HG02870 (cell line): ENCODE results near the gene MAP4.
"Not testable (repeated sequence)": the region's sequence is repeated elsewhere in the genome, so short reads cannot be mapped to it uniquely, and the experiment has no call there.

ENCODE experiments used
- ATAC-seq: cut with Tn5 transposase; IDR thresholded peaks from one replicate; pipeline ENCODE4 v1.9.1; 2021; ENCODE audit warnings: mild to moderate bottlenecking, moderate library complexity; ENCODE audit not compliant: unreplicated experiment

The MAP4 gene, protein sequence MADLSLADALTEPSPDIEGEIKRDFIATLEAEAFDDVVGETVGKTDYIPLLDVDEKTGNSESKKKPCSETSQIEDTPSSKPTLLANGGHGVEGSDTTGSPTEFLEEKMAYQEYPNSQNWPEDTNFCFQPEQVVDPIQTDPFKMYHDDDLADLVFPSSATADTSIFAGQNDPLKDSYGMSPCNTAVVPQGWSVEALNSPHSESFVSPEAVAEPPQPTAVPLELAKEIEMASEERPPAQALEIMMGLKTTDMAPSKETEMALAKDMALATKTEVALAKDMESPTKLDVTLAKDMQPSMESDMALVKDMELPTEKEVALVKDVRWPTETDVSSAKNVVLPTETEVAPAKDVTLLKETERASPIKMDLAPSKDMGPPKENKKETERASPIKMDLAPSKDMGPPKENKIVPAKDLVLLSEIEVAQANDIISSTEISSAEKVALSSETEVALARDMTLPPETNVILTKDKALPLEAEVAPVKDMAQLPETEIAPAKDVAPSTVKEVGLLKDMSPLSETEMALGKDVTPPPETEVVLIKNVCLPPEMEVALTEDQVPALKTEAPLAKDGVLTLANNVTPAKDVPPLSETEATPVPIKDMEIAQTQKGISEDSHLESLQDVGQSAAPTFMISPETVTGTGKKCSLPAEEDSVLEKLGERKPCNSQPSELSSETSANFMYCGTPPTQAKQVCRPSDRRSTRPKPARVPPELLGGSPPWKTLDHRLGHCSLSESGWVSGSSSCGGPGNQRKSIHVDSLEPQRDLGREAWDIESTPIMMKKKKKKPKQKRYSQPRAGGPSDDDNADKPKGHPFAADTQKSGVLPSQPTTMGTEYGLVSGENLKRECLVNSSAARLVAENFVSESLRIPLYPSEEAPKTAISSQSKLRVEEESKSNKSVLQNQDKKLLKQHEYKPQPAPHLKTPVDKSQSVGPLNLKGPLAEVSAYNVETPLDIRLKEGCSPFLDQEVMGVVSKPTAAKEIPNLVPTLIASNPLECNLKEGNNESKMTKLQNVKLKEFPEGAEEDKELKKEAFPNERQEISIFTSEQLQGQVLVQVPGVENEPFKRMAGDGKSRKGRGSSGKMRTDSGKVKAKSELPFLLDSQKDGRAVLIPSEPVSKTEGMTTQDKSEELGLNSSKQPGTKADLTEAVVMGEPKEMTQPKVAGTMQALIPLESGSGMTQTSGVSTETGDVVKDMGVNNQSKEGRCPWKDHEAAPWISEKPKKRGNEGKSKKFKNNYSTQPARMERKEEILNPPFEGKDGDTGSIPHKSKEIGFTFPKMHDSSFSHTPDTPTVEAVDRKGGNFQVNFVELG (N-terminal part only)

GRCh38 chr3:48016301-48016973 is at the start of gene MAP4:
TSS of gene MAP4 (minus strand) at chr3:48016416. CDS start at chr3:47998860, 17,556 bp downstream.
- no peak for ATAC-seq

GRCh38 chr3:48065035-48065434 is 48.8 kb upstream of the MAP4 start:
- no peak for ATAC-seq

DNA sequence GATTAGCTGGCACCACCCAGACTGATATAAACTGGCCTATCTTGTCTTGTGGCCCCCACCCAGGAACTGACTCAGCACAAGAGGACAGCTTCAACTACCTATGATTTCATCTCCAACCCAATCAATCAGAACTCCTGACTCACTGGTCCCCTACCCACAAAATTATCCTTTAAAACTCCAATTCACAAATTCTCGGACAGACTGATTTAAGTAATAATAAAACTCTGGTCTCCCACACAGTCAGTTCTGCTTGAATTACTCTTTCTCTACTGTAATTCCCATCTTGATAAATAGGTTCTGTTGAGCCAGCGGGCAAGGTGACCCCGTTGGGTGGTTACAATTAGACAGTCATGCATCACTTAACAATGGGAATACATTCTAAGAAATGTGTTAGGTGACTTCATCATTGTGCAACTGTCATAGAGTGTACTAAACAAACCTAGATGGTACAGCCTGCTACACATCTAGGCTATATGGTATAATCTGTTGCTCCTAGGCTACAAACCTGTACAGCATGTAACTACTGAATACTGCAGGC is 48.1 kb upstream of the MAP4 start:
- no peak for ATAC-seq

DNA sequence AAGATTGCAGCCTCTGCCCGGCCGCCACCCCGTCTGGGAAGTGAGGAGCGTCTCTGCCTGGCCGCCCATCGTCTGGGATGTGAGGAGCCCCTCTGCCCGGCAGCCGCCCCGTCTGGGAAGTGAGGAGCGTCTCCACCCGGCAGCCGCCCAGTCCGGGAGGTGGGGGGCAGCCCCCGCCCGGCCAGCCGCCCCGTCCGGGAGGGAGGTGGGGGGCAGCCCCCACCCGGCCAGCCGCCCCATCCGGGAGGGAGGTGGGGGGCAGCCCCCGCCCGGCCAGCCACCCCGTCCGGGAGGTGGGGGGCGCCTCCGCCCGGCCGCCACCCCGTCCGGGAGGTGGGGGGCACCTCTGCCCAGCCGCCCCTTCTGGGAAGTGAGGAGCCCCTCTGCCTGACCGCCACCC is 45.4 kb upstream of the MAP4 start:
- ATAC-seq = not testable (repeated sequence)

DNA sequence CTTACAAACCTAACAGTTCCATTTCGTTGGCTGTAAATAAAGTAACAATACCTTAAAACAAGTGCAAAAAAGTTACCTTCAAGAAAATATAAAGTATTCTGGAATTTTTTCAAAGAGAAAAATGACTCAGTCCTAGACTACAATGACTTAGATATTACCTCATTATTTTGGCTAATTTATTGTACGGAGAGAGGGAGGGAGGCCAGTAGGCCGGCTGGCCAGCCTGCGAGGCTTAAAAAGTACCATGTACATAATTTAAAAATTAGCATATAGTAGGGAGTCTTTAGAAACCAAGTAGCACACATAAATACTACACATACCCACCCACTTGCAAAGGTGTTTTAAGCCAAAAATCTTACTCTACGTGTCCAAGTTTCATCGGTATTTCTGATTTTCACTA is 41.9 kb upstream of the MAP4 start:
- no peak for ATAC-seq

DNA sequence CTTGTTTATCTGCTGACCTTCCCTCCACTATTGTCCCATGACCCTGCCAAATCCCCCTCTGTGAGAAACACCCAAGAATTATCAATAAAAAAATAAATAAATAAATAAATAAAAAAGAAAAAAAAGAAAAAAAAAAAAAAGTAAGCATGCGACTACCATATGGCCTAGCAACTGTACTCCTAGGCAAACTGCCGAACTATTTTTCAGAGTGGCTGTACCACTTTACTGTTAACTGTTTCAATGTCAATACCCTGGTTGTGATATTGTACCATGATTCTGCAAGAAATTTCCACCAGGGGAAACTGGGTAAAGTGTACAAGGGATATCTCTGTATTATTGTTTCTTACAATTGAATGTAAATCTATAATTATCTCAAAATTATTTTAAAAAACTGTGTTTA is 41.3 kb upstream of the MAP4 start:
- ATAC-seq = no peak

GRCh38 chr3:48047841-48048464 is 31.7 kb upstream of the MAP4 start:
- ATAC-seq = no peak

DNA sequence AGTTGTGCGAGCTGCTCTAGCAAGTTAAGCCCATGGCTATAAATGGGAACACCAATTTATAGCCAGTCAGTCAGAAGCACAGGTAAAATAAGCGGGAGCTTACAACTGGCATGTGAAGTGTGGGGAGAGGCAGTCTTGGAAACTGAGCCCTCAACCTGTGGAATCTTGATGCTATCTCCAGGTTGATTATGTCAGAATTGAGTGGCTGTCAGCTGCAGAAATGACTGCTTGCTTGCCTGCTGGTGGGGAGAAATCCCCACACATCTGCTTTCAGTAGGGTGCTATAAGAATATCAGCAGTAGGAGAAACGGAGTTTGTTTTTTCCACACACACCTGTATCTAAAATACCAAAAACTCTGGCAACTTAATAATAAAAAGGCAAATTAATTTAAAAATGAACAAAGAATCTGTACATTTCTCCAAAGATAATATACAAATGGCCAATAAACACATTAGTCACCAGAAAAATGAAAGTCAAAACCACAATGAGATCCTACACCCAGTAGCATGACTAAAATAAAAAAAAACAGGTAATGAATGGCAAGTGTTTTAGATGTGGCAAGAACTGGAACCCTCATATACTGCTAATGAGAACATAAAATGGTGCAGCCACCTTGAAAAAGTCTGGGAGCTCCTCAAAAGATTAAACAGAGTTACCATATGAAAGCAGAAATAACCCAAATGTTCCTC is 26.0 kb upstream of the MAP4 start:
- ATAC-seq = peak; percentile 59

- ATAC-seq = no peak
These were observed 23.4 kb upstream of the MAP4 start for GRCh38 chr3:48039487-48040190.

GRCh38 chr3:48038971-48039481 is 22.8 kb upstream of the MAP4 start:
- ATAC-seq = no peak

DNA sequence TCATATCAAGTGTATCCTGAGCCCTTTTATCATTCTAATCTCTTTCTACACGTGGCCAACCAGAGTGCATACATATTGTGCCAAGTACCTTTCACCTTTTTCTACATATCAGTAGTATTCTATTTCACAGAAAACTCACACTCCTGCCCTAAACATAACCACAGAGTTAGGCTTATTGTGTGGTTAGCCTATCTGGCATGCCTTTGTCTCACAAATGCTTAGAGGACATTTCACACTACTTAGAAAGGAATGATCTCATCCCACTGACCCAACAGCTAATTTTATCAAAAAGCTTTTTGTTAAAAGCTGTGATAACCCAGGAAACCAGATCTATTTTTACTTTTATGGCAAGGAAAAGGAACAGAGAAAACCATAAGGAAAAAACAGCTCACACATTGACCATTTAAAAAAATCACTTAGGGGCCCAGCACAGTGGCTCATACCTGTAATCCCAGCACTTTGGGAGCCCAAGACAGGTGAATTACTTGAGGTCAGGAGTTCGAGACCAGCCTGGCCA is 17.8 kb upstream of the MAP4 start:
- ATAC-seq = no peak

DNA sequence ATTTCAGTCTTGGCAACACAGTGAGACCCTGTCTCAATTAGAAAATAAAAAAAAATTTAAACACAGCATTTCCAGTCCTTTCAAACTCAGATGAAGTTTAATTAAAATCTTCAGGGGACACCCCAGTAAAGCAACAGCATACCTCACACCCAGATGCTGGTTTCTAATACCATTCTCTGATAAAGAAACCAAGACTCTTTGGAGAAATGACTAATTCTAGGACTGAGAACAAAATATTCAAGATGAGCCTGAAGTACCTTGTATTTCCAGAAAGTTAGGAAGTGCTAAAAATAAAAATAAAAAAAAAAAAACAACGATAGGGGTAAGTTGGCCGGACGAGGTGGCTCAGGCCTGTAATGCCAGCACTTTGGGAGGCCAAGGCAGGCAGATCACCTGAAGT is 14.0 kb upstream of the MAP4 start:
- no peak for ATAC-seq

GRCh38 chr3:48026951-48027908 is 11.0 kb upstream of the MAP4 start:
- no peak for ATAC-seq

GRCh38 chr3:48026098-48026497 is 9.9 kb upstream of the MAP4 start:
- no peak for ATAC-seq

DNA sequence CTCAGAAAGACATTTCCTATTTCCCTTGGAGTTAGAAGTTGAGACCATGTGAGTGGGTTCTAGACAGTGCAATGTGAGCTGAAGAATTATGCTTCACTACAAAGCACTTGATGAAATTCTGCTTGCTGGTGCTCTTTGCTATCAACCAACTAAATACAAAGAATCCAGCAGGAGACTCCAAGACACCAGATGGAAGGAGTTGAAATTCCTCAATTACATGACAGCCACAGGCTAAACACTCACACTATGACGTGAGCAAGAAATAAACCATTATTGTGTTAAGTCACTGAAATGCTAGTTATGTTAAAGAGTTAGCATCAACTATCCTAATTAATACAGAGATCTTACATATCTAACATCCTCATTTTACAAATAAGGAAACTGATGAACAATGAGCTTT is 8.2 kb upstream of the MAP4 start:
- ATAC-seq = no peak

- no peak for ATAC-seq
These were observed 7.2 kb upstream of the MAP4 start for GRCh38 chr3:48023377-48023776.

DNA sequence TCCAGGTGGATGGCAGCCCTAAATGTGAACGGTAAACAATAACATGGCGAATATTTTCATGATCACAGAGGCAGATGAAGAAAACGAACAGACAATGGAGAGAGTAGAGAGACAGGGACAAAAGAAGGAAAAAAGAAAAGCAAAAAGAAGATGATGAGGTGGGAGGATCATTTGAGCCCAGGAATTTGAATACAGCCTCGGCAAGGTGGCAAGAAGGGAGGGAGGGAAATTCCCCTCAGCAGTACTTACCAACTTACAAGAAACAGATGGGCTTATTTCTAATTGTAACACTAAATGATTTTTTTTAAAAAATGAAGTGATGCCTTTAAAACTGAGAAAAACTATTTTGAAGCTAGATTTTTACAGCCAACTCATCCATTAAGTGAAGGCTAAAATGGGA is 6.0 kb upstream of the MAP4 start:
- ATAC-seq = no peak
